Large intestine (tissue), 3 donors: ENCODE measurements around the gene RAB11FIP4. TPM values are rescaled to one million over a fixed set of nuclear protein-coding genes. Genes with fewer than 3 reads are reported as not detected.
A peak's percentile ranks its signal among the peaks of the same experiment; 100 is the strongest.

Source experiments
- DNase-seq, 2 donors: peaks; one replicate each; pipeline versions ENCODE4 v3.0.0 to v3.0.0-alpha.2; 2013
- H3K27ac ChIP-seq: one replicate; pipeline ENCODE4 v1.5.1; 2013; ENCODE audit warnings: low read length
- H3K27me3 ChIP-seq: 2 replicates; pipeline ENCODE4 v1.6.1; 2013; ENCODE audit warnings: low read length; ENCODE audit not compliant: control insufficient read depth, insufficient read depth
- H3K36me3 ChIP-seq: 2 replicates; pipeline ENCODE4 v1.6.1; 2013; ENCODE audit warnings: low read length; ENCODE audit not compliant: control insufficient read depth, insufficient read depth
- H3K4me1 ChIP-seq: one replicate; pipeline ENCODE4 v1.6.1; 2013; ENCODE audit warnings: low read length; ENCODE audit not compliant: control insufficient read depth, insufficient read depth
- H3K4me3 ChIP-seq: one replicate; pipeline ENCODE4 v1.5.1; 2013; ENCODE audit warnings: low read length
- H3K9me3 ChIP-seq: one replicate; pipeline ENCODE4 v1.6.1; 2013; ENCODE audit warnings: mild to moderate bottlenecking, low read depth, low read length, moderate library complexity; ENCODE audit not compliant: control insufficient read depth
- WGBS: methylation state at CpG from one replicate; pipeline ENCODE4 v1.1.5; 2013; ENCODE audit warnings: low lambda C conversion rate; ENCODE audit not compliant: insufficient coverage; 5-methylcytosine and 5-hydroxymethylcytosine counted together
- polyA plus RNA-seq: library from polyadenylated mRNA; unstranded; fragments of 120-200 nt; gene quantifications from one replicate; pipeline ENCODE4 v1.2.1, GENCODE V29; 2013

The RAB11FIP4 gene
- polyA plus RNA-seq, 1 donor: 18.8 TPM

GRCh38 chr17:31513731-31514427 lies 122.4 kb downstream of the RAB11FIP4 start:
- Histone ChIP-seq H3K27ac (no peak overlapping the region), H3K9me3 (no peaks in the 10 kb centered on the region), H3K36me3 (peaks cover 5% of the 10 kb centered on the region), H3K27me3 (no peaks in the 10 kb centered on the region), H3K4me1 (no peaks in the 10 kb centered on the region), H3K4me3 (no peak overlapping the region)
- no CpG with 5 or more reads among the region's 15 CpGs for WGBS
- no peak for DNase-seq

DNA sequence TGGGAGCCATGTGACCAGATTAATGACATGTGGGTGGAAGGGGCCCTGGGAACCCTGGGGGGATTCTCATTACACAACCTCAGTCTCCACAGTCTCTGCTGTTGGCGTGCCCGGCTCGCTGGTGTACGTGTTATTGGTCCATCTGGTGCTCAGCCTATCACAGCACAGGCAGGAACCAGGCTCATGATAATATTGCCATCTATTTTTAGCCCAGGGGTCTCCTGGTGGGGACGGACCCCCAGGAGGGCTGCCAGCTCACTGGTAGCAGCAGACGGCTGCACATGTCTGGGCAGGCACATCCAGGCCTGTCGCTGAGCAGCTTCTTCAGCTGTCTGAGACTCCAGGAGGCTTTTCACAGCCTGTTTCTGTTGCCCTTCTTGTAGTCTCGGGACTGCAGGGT lies 123.8 kb downstream of the RAB11FIP4 start:
- Histone ChIP-seq H3K36me3 (peaks cover 5% of the 10 kb centered on the region), H3K27me3 (no peaks in the 10 kb centered on the region), H3K27ac (no peak overlapping the region), H3K4me1 (no peaks in the 10 kb centered on the region), H3K9me3 (no peaks in the 10 kb centered on the region), H3K4me3 (no peak overlapping the region)
- WGBS: no CpG with 5 or more reads among the region's 8 CpGs
- no peak for DNase-seq

- no peak overlapping the region for H3K4me3 ChIP-seq
- WGBS: 0% methylated on average over 2 of the region's 11 CpGs
- H3K36me3 ChIP-seq: peaks cover 19% of the 10 kb centered on the region
- no peak overlapping the region for H3K27ac ChIP-seq
- no peak for DNase-seq
- H3K4me1 ChIP-seq: peaks cover 4% of the 10 kb centered on the region
- no peaks in the 10 kb centered on the region for H3K27me3 ChIP-seq
- H3K9me3 ChIP-seq: peaks cover 5% of the 10 kb centered on the region
Observed at GRCh38 chr17:31517524-31517923, 126.0 kb downstream of the RAB11FIP4 start.

DNA sequence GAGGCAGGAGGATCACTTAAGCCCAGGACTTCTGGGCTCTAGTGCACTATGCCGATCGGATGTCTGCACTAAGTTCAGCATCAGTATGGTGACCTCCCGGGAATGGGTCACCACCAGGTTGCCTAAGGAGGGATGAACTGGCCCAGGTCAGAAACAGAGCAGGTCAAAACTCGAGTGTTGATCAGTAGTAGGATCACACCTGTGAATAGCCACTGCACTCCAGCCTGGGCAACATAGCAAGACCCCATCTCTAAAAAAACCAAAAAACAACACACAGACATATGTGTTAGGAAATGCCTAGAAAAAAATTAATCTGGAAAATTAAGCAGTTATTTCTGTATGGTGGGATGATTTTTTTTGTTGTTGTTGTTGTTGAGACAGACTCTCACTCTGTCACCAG lies 127.0 kb downstream of the RAB11FIP4 start:
- Histone ChIP-seq H3K36me3 (peaks cover 28% of the 10 kb centered on the region), H3K27me3 (no peaks in the 10 kb centered on the region), H3K4me1 (peaks cover 4% of the 10 kb centered on the region), H3K27ac (no peak overlapping the region), H3K9me3 (peaks cover 14% of the 10 kb centered on the region), H3K4me3 (no peak overlapping the region)
- no peak for DNase-seq
- WGBS: no CpG with 5 or more reads among the region's 4 CpGs

- Histone ChIP-seq H3K27me3 (no peaks in the 10 kb centered on the region), H3K4me1 (peaks cover 4% of the 10 kb centered on the region), H3K9me3 (peaks cover 31% of the 10 kb centered on the region), H3K27ac (no peak overlapping the region), H3K4me3 (no peak overlapping the region), H3K36me3 (peaks cover 52% of the 10 kb centered on the region)
- peak; percentile 37 to 38 for DNase-seq
- WGBS: no CpG with 5 or more reads among the region's 13 CpGs
Observed at GRCh38 chr17:31521632-31522283, 130.3 kb downstream of the RAB11FIP4 start.

GRCh38 chr17:31522284-31522931 lies 130.9 kb downstream of the RAB11FIP4 start:
- Histone ChIP-seq H3K4me3 (no peak overlapping the region), H3K4me1 (peaks cover 4% of the 10 kb centered on the region), H3K36me3 (peaks cover 54% of the 10 kb centered on the region), H3K27me3 (no peaks in the 10 kb centered on the region), H3K9me3 (peaks cover 31% of the 10 kb centered on the region), H3K27ac (no peak overlapping the region)
- no CpG with 5 or more reads among the region's 16 CpGs for WGBS
- DNase-seq: no peak

GRCh38 chr17:31522987-31523495 lies 131.6 kb downstream of the RAB11FIP4 start:
- H3K9me3 ChIP-seq: peaks cover 31% of the 10 kb centered on the region
- no peaks in the 10 kb centered on the region for H3K27me3 ChIP-seq
- peaks cover 59% of the 10 kb centered on the region for H3K36me3 ChIP-seq
- WGBS: no CpG with 5 or more reads among the region's 9 CpGs
- no peak overlapping the region for H3K27ac ChIP-seq
- no peak overlapping the region for H3K4me3 ChIP-seq
- no peak for DNase-seq
- H3K4me1 ChIP-seq: peaks cover 4% of the 10 kb centered on the region

- H3K27me3 ChIP-seq: no peaks in the 10 kb centered on the region
- H3K9me3 ChIP-seq: peaks cover 31% of the 10 kb centered on the region
- no peak overlapping the region for H3K27ac ChIP-seq
- DNase-seq: no peak
- H3K36me3 ChIP-seq: peaks cover 65% of the 10 kb centered on the region
- H3K4me1 ChIP-seq: peaks cover 4% of the 10 kb centered on the region
- no CpG with 5 or more reads among the region's 14 CpGs for WGBS
- H3K4me3 ChIP-seq: no peak overlapping the region
Observed at GRCh38 chr17:31523862-31524730, 132.6 kb downstream of the RAB11FIP4 start.

DNA sequence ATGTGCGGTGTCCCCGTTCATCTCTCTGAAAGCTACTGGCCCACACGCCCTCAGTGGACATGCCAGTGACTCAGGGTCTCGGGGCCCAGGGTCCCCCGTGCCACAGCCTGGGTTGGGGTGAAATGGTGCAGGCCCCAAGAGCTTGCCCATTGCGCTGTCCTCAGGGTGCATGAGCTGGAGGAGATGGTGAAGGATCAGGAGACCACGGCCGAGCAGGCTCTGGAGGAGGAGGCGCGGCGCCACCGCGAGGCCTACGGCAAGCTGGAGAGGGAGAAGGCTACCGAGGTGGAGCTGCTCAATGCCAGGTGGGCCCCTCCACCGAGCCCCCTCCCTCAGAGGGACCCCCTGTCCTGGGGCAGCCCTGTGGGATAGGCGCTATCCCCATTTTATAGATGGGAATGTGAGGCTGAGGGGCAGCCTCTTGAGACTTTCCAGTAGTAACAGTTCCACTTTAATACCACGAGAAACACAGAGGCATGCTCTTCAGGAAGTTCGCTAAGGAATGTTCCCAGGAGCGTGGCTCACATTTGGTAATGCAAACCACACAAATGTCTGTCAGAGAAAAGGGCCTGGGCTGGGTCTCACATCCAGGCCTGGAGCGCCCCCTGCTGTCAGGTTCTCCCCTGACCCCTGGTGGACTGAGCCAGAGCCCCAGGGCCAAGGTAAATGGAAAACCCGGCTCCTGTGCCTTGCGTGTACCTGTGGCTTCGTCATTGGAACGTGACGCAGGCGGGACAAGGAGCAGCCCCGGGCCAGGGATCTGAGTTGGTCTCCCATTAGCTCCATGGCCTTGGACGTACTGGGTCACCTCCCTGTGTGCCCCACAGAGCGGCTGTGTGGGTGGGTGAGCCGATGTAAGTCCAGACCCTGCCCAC lies 133.7 kb downstream of the RAB11FIP4 start:
- Histone ChIP-seq H3K36me3 (peaks cover 75% of the 10 kb centered on the region), H3K27me3 (no peaks in the 10 kb centered on the region), H3K4me1 (peaks cover 4% of the 10 kb centered on the region), H3K27ac (no peak overlapping the region), H3K9me3 (peaks cover 31% of the 10 kb centered on the region), H3K4me3 (no peak overlapping the region)
- WGBS: 20% methylated on average over 1 of the region's 31 CpGs
- peak in 1 of 2 donors; percentile 38 for DNase-seq
